Vagina (tissue), 2 donors: Measurements from ENCODE around the gene CLEC2L. TPM values are rescaled to one million over a fixed set of nuclear protein-coding genes. Genes with fewer than 3 reads are reported as not detected.
A peak's percentile ranks its signal among the peaks of the same experiment; 100 is the strongest.

Source experiments
- DNase-seq, 2 donors: peaks; one replicate each; pipeline ENCODE4 v3.0.0-alpha.2; 2017; ENCODE audit errors: extremely low spot score in 2 of 2
- H3K27ac ChIP-seq: fragments of 200-600 bp; sonication (generic); one replicate; pipeline ENCODE4 v1.5.1; 2019
- H3K27me3 ChIP-seq: fragments of 200-600 bp; sonication (generic); one replicate; pipeline ENCODE4 v1.5.1; 2019
- H3K36me3 ChIP-seq, 2 donors: fragments of 200-600 bp; sonication (generic); one replicate each; pipeline ENCODE4 v1.5.1; 2017 to 2019
- H3K4me1 ChIP-seq: fragments of 200-600 bp; sonication (generic); one replicate; pipeline ENCODE4 v1.5.1; 2019
- H3K4me3 ChIP-seq, 2 donors: fragments of 200-600 bp; sonication (generic); 1 replicate in 1 of 2; 2 replicates in 1 of 2; pipeline ENCODE4 v1.5.1; 2016 to 2019
- H3K9me3 ChIP-seq: fragments of 200-600 bp; sonication (generic); one replicate; pipeline ENCODE4 v1.5.1; 2019
- CTCF ChIP-seq, 3 experiments: fragments of 450-650 bp in 2 of 3; fragments of 200-600 bp in 1 of 3; sonication (generic) in 1 of 3; IDR thresholded peaks; one replicate each; pipeline ENCODE4 v1.5.1; 2017 to 2019; ENCODE audit warnings: antibody characterized with exemption in 3 of 3, mild to moderate bottlenecking in 2 of 3, moderate library complexity in 2 of 3
- POLR2A ChIP-seq, 2 donors: fragments of 450-650 bp; IDR thresholded peaks; one replicate each; pipeline ENCODE4 v1.6.1; 2017; ENCODE audit warnings: antibody characterized with exemption in 2 of 2, mild to moderate bottlenecking in 2 of 2, moderate library complexity in 2 of 2
- POLR2AphosphoS5 ChIP-seq, 2 donors: sonication (generic); formaldehyde crosslinking; IDR thresholded peaks; one replicate each; pipeline ENCODE4 v1.9.0; 2017; ENCODE audit warnings: antibody characterized with exemption in 2 of 2, mild to moderate bottlenecking in 2 of 2, low read depth in 1 of 2; ENCODE audit not compliant: insufficient read depth in 1 of 2
- intact Hi-C: fragments of 100-400 bp; cut with DNase I; formaldehyde crosslinking; loops from one replicate; pipeline ENCODE4 v1.15.1; 2023
- total RNA-seq: library from RNA; depleted of rRNA; stranded (reverse); fragments of >200 nt; gene quantifications from one replicate; pipeline ENCODE4 v1.2.3, GENCODE V29; 2016

The CLEC2L gene
- total RNA-seq, 1 donor from 2014 or later: not detected

DNA sequence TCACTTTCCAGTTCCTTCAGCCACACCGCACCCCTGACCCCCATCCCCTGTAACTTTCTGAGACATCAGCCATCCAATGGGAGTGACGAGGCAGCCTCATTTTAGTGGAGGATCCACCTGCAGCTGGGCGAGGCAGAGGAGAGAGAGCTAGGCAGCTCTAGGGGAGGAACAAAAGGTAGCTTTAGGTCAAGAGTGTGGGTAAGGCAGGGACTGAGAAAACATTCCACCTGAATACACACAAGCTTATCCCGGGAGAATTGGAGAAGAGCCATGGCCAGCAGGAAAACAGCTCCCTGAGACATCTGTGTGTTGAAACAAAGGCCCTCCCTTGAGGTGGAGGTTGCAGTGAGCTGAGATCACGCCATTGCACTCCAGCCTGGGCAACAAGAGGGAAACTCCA, 33.4 kb upstream of the CLEC2L start:
- Histone ChIP-seq H3K9me3 (peaks cover 6% of the 10 kb centered on the region), H3K27me3 (no peaks in the 10 kb centered on the region), H3K36me3 (no peaks in the 10 kb centered on the region), H3K27ac (no peak overlapping the region), H3K4me3 (no peak overlapping the region), H3K4me1 (no peaks in the 10 kb centered on the region)
- DNase-seq: no peak
- intact Hi-C loops: no loop called here
- TF ChIP-seq POLR2A (IDR thresholded peaks at IDR 0.05): no peak
- TF ChIP-seq POLR2AphosphoS5 (IDR thresholded peaks at IDR 0.05; ENCODE audit: insufficient read depth in 1 of 2, low read depth in 1 of 2): peak in 1 of 2 donors; percentile 36

GRCh38 chr7:139492293-139492692, 31.2 kb upstream of the CLEC2L start:
- Histone ChIP-seq H3K36me3 (no peaks in the 10 kb centered on the region), H3K27ac (no peak overlapping the region), H3K4me1 (no peaks in the 10 kb centered on the region), H3K9me3 (peaks cover 6% of the 10 kb centered on the region), H3K4me3 (no peak overlapping the region), H3K27me3 (no peaks in the 10 kb centered on the region)
- TF ChIP-seq CTCF (IDR thresholded peaks at IDR 0.05) (no peak), POLR2AphosphoS5 (IDR thresholded peaks at IDR 0.05; ENCODE audit: insufficient read depth in 1 of 2, low read depth in 1 of 2) (no peak), POLR2A (IDR thresholded peaks at IDR 0.05) (no peak)
- no peak for DNase-seq
- intact Hi-C loops: no loop called here

- no peak for TF ChIP-seq POLR2AphosphoS5 (IDR thresholded peaks at IDR 0.05; ENCODE audit: insufficient read depth in 1 of 2, low read depth in 1 of 2)
- TF ChIP-seq POLR2A (IDR thresholded peaks at IDR 0.05): no peak
- no peak for TF ChIP-seq CTCF (IDR thresholded peaks at IDR 0.05)
- Histone ChIP-seq H3K4me1 (peaks cover 4% of the 10 kb centered on the region), H3K27ac (no peak overlapping the region), H3K4me3 (no peak overlapping the region), H3K36me3 (no peaks in the 10 kb centered on the region), H3K9me3 (peaks cover 6% of the 10 kb centered on the region), H3K27me3 (no peaks in the 10 kb centered on the region)
- intact Hi-C loops: no loop called here
- no peak for DNase-seq
Measured at GRCh38 chr7:139494835-139495579, 28.5 kb upstream of the CLEC2L start.

DNA sequence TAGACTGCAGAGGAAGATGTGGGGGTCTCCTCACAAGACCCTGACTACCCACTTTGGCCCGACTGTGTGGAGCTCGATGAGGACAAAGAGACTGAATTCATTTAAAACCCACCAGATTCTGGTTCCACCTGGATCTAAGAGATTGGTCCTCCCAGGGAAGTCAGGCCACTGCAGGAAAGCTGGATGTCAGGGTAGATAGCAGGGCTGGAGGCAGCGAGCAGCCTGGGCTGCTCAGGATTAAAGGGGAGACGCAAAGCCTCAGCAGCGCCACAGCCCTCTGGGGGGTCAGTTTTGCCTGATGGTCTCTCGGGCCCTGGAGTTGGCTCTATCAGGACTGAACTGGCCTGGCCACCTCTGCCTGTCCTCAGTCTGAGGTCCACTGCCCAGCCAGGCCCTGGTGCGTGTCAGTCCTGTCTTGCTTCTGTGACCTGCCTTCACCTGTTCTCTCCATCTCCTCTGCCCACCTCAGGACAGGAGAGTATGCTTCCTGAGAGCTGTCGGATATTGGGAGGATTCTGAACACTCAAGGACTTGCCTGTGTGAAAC, 27.8 kb upstream of the CLEC2L start:
- H3K4me3 ChIP-seq: no peak overlapping the region
- no peak overlapping the region for H3K27ac ChIP-seq
- H3K4me1 ChIP-seq: peaks cover 9% of the 10 kb centered on the region
- H3K27me3 ChIP-seq: no peaks in the 10 kb centered on the region
- no peaks in the 10 kb centered on the region for H3K36me3 ChIP-seq
- TF ChIP-seq CTCF (IDR thresholded peaks at IDR 0.05): no peak
- TF ChIP-seq POLR2AphosphoS5 (IDR thresholded peaks at IDR 0.05; ENCODE audit: insufficient read depth in 1 of 2, low read depth in 1 of 2): no peak
- TF ChIP-seq POLR2A (IDR thresholded peaks at IDR 0.05): no peak
- intact Hi-C loops: no loop called here
- DNase-seq: no peak
- peaks cover 6% of the 10 kb centered on the region for H3K9me3 ChIP-seq

DNA sequence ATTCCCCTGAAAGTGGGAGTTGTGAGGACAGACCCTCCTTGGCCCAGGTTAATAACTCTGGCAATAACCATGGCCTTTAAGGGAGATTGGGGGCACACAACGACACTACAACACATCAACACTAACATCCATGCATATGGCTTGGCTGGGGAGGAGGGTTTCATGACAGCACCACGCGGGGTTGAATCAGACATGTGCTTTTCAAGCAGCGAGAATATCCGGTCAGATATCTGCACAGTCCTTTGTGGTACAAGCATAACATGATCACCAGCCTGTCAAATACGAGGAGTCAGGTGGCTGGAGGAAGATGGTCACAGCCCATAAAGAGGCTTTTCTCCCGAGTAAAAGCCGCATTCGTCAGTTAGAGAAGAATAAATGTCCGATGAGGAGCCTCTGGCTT, 27.0 kb upstream of the CLEC2L start:
- no peak for DNase-seq
- no peak overlapping the region for H3K4me3 ChIP-seq
- intact Hi-C loops: no loop called here
- H3K36me3 ChIP-seq: no peaks in the 10 kb centered on the region
- H3K9me3 ChIP-seq: peaks cover 6% of the 10 kb centered on the region
- no peaks in the 10 kb centered on the region for H3K27me3 ChIP-seq
- TF ChIP-seq POLR2A (IDR thresholded peaks at IDR 0.05) (no peak), CTCF (IDR thresholded peaks at IDR 0.05) (no peak), POLR2AphosphoS5 (IDR thresholded peaks at IDR 0.05; ENCODE audit: insufficient read depth in 1 of 2, low read depth in 1 of 2) (no peak)
- peaks cover 9% of the 10 kb centered on the region for H3K4me1 ChIP-seq
- H3K27ac ChIP-seq: no peak overlapping the region
